Omental fat pad (tissue), 4 donors: ENCODE results near the gene GNB2. TPM values are rescaled to one million over a fixed set of nuclear protein-coding genes. Genes with fewer than 3 reads are reported as not detected.
"Not testable (repeated sequence)": the region's sequence is repeated elsewhere in the genome, so short reads cannot be mapped to it uniquely, and the experiment has no call there.

Experiments
- ATAC-seq: fragments of 150-250 bp; one replicate; pipeline ENCODE4 v1.9.1; 2016; ENCODE audit warnings: mild to moderate bottlenecking, moderate library complexity; ENCODE audit not compliant: low FRiP score
- DNase-seq: peaks from one replicate; pipeline ENCODE4 v3.0.0-alpha.2; 2019; ENCODE audit warnings: low spot score
- CTCF ChIP-seq, 3 donors: fragments of 450-650 bp; IDR thresholded peaks; one replicate each; pipeline ENCODE4 v1.5.1; 2016 to 2017; ENCODE audit warnings: antibody characterized with exemption in 3 of 3, mild to moderate bottlenecking in 3 of 3, moderate library complexity in 2 of 3
- total RNA-seq, 4 donors: library from RNA; depleted of rRNA; stranded (reverse); fragments of >200 nt; gene quantifications; one replicate each; pipeline ENCODE4 v1.1.0, GENCODE V29; 2016

GNB2 gene
- total RNA-seq, 4 donors from 2014 or later: 145 to 245 (median 203) TPM

GRCh38 chr7:100706672-100707311 is 33.3 kb downstream of the GNB2 start:
- DNase-seq (no peak), ATAC-seq (no peak)
- TF ChIP-seq CTCF (IDR thresholded peaks at IDR 0.05): no peak

GRCh38 chr7:100708395-100708794 is 34.9 kb downstream of the GNB2 start:
- no peak for DNase-seq
- TF ChIP-seq CTCF (IDR thresholded peaks at IDR 0.05): no peak
- no peak for ATAC-seq

DNA sequence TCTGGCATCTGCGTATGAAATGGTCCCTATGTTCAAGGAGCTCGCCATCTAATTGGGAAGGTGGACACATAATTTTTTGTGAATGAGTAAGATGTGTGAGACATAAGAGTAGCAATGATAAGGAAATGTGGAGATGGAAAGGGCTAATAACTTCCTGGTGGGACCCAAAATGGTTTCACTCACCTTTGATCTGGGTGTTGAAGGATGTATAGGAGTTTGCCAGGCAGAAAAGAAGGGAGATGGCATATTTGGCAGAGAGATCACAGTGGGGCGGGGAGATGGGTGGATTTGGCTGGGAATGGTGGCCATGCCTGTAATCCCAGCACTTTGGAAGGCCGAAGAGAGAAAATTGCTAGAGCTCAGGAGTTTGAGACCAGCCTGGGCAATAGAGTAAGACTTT is 36.9 kb downstream of the GNB2 start:
- no peak for DNase-seq
- ATAC-seq: no peak
- TF ChIP-seq CTCF (IDR thresholded peaks at IDR 0.05): no peak

DNA sequence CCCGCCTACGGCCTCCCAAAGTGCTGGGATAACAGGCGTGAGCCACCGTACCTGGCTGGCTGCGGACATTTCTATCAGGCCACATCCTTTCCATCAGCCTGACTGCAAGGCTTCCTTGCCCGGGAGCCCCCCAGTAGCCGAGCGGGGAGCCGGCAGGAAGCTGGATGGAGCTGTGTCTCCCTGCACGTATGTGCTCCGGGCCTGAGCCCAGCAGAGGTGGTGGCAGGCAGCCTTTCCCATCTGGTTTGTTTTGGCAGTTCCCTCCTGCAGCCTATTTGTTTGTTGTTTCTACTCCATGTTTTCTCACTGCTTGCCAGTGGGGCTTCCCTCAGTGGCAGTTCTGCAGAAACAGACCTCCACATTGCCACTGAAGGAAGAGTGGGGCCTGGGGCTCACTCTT is 37.8 kb downstream of the GNB2 start:
- DNase-seq (no peak), ATAC-seq (no peak)
- no peak for TF ChIP-seq CTCF (IDR thresholded peaks at IDR 0.05)

- ATAC-seq: no peak
- no peak for TF ChIP-seq CTCF (IDR thresholded peaks at IDR 0.05)
- no peak for DNase-seq
These were observed 41.2 kb downstream of the GNB2 start for GRCh38 chr7:100714725-100715124.

DNA sequence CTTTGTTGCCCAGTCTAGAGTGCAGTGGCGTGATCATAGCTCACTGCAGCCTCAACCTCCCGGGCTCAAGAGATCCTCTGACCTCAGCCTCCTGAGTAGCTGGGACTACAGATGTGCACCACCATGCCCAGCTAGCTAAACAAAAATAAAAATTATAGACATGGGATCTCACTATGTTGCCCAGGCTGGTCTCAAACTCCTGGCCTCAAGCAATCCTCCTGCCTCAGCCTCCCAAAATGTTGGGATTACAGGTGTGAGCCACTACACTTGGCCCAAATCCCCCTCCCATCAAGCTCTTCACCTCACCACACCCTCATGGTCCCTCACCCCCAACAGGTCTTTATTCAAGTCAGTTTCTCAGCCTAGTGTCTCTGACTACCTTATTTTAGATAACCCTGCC is 43.5 kb downstream of the GNB2 start:
- ATAC-seq, DNase-seq: not testable (repeated sequence)

- ATAC-seq (no peak), DNase-seq (no peak)
- no peak for TF ChIP-seq CTCF (IDR thresholded peaks at IDR 0.05)
These were observed 46.2 kb downstream of the GNB2 start for GRCh38 chr7:100719523-100720278.
